Activated CD8-positive, alpha-beta memory T cell treated with anti-CD3 and anti-CD28 coated beads, Interleukin-2, amount 50 U/mL, for 48 hours (primary cell): ENCODE results near the gene DPM3.
"Not testable (repeated sequence)": the region's sequence is repeated elsewhere in the genome, so short reads cannot be mapped to it uniquely, and the experiment has no call there.

Experiments
- DNase-seq: peaks from one replicate; pipeline ENCODE4 v3.0.0-alpha.2; 2020

DPM3 gene

DNA sequence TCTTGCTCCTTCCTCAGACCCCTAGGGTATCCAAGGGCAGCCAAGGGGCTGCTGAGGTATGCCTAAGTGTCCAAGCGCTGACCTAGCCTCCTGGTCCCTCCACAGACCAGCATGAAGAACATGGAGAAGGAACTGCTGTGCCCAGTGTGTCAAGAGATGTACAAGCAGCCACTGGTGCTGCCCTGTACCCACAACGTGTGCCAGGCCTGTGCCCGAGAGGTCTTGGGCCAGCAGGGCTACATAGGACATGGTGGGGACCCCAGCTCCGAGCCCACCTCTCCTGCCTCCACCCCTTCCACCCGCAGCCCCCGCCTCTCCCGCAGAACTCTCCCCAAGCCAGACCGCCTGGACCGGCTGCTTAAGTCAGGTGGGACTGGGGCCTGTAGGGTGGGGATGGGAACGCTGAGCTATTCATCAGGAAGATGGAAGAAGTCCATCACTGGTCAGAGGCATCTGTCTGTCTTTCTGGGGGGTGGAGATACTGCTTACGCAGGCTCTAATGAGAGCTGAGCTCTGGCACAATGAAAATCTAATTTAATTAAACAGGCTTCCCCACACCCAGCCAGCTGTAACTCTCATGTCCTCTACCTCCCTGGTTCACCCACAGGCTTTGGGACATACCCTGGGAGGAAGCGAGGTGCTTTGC, 35.1 kb upstream of the DPM3 start:
- DNase-seq: peak; percentile 53

GRCh38 chr1:155174324-155175280, 34.3 kb upstream of the DPM3 start:
- peak; percentile 72 for DNase-seq

DNA sequence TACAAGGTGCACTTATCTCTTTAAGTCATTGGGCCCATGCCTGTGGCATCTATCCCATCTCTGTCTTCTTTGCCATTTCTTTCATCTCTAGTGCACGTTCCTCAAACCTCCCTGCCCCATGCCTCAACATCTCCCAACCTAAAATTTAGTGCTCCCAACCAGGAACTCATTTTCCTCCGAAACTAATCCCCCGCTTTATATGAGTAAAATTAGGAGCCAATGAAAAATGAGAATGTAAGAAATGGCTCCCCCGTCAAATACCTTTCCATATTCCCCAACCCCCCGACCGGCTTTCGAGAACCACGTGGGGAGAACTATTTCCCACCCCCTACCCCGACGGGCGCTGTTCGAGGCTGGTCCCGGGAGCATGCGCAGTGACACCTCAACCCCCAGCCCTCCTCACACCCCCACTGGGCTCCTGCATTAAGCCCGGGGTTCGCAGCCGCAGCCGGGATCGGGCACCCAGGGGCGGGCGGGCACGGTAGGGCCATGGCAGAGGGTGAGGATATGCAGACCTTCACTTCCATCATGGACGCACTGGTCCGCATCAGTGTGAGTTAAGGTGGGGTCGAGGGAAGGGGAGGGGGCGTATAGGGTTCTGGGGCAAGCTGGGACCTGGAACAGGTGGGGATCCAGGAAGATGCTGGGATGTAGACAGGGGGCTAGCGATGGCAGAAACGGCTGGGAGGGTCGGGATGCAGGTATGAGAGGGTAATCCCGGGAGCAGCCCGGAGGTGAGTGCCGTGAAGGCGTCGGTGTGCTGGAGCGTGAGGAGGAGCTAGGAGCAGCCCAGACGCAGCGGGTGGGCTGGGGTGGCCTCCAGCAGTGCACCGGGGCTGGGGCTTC, 33.4 kb upstream of the DPM3 start, which contains the start of gene TRIM46:
Gene TRIM46 (plus strand): TSS at position 372 of the 846 bp plus-strand sequence. CDS start 118 bp downstream, at position 490.
- DNase-seq: peak; percentile 85

DNA sequence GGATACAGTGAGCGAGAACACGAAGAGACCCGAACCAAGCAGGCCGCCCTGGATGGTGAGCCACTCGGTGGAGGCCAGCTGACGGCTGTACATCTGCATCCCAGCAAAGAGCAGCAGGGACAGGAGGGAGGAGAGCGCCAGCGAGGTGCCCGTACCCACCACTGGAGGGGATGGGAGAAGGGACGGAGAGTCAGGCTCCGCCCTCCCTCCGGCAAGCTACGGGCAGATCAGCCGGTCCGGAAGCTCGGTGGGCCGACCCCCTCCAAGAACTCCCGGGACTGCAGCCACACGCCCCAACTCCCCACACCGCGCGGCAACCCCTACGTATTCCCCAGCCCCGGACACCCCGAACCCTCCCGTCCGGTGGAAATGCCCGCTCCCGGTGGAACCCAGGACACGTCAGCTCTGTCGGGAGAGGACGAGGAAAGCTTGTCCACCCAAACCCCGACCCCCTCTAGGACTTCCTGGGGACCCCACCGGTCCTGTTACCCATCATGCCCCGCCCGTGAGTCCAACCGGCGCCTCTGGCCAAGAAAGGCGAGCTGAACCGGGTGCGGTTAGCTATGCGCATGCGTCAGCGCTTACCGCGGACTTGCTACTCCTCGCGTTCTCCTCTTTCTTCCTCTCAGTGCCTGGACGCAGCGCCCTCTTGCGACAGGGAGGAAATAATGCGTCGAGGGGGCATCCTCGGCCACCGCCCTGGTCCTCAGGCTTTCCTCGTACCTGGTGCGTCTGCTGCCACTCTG, 32.6 kb upstream of the DPM3 start, which contains the start of gene KRTCAP2:
Gene KRTCAP2 (minus strand): TSS at position 573 of the 746 bp plus-strand sequence. CDS start 80 bp downstream, at position 493.
- DNase-seq: peak; percentile 97

- peak; percentile 45 for DNase-seq
These were observed 31.8 kb upstream of the DPM3 start for GRCh38 chr1:155171836-155172731.

DNA sequence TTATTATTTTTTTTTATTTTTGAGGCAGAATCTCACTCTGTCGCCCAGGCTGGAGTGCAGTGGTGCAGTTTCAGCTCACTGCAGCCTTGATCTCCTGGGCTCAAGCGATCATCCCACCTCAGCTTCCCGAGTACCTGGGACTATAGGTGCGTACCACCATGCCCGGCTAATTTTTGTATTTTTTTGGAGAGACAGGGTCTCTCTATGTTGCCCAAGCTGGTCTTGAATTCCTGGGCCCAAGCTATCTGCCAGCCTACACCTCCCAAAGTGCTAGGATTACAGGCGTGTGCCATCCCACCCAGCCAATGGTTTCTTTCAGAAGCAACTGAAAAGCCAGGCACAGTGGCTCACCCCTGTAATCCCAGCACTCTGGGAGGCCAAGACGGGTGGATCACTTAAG, 30.5 kb upstream of the DPM3 start:
- peak; percentile 33 for DNase-seq

GRCh38 chr1:155170101-155170785, 29.9 kb upstream of the DPM3 start:
- DNase-seq: peak; percentile 35

- DNase-seq: peak; percentile 35
These were observed 29.2 kb upstream of the DPM3 start for GRCh38 chr1:155169541-155169940.

GRCh38 chr1:155168456-155169210, 28.3 kb upstream of the DPM3 start:
- peak; percentile 47 for DNase-seq

DNA sequence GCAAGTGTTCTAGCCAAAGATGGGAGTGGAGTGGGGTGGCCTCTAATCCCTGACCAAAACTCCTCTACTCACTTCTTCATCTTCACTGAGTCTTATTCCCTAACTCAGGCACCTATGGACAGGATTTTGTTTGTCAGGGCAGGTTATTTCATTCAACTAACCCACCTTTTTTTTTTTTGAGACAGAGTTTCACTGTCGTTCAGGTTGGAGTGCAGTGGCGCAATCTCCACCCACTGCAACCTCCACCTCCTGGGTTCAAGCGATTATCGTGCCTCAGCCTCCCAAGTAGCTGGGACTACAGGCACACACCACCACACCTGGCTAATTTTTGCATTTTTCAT, 27.7 kb upstream of the DPM3 start:
- DNase-seq: not testable (repeated sequence)

DNA sequence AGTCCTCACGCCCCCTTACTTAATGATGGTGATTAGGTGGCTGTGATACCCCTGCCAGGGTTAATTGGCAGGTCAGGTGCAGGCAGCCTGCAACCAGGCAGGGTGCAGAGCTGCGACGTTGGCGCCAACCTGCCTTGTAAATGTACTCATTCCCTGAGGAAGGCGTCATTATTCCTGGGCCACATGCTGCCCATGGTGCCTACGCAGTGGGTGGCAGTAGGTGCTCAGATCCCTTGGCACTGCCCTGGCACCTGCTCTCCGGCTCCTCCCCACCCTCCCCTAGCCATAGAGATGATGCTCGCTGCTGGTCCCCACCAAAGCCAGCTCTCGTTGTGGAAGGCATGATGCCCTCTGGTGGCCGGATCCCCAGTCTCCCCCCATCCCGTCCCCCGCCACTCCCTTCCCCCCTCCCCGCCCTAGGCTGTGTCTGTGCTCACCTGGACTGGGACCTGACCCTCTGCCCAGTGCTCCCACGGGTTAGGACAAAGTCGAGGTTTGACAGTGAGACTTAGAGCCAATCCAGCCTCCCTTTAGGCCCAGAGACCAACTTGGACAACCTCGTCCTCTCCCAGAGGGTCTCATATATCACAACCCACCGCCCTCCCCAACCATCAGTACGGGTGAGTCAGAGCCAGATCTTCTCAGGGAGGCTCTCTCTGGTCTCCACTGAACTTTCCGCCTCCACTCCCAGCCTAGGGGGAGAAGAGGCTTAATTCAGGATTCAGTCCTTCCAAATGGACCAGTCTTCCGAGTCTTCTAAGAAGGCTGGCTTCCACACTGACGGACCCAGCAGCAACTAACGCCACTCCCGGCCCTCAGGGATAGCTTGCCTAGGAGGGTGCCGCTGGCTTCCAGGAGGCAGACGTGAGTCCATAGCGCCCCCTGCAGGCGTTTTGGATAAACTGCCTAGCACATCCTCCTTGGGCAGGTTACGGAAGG, 27.1 kb upstream of the DPM3 start:
- DNase-seq: peak; percentile 98

GRCh38 chr1:155166471-155167165, 26.3 kb upstream of the DPM3 start:
- DNase-seq: peak; percentile 47

DNA sequence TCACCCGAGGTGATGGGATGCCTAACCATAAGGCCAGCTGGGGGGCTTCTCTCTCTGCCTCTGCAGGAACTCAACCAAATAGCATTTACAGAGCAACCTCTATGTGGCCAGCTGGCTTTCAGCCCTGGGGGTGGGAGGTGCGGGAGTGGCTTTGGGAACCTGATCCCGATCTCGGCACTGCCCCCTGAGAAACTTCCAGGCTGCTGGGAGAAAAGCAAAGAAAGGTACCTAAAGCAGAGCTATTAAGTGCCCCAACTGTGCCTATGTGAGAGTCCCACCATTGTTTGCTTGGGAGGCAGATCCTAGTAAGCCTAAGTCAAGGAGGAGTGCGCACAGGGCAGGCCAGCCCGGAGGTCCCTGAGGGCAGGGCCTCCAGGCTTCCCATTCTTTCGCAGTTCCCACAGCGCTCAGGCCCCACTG, 25.7 kb upstream of the DPM3 start:
- peak; percentile 48 for DNase-seq

DNA sequence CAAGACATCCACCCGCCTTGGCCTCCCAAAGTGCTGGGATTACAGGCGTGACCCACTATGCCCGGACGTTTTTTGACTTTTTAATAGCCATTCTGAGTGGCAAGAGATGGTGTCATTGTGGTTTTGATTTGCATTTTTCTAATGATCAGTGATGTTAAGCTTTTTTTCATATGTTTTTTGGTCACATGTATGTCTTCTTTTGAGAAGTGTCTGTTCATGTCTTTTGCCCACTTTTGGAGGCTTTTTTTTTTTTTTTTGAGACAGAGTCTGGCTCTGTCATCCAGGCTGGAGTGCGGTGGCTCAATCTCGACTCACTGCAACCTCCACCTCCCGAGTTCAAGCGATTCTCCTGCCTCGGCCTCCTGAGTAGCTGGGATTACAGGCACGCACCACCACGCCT, 24.3 kb upstream of the DPM3 start:
- not testable (repeated sequence) for DNase-seq

DNA sequence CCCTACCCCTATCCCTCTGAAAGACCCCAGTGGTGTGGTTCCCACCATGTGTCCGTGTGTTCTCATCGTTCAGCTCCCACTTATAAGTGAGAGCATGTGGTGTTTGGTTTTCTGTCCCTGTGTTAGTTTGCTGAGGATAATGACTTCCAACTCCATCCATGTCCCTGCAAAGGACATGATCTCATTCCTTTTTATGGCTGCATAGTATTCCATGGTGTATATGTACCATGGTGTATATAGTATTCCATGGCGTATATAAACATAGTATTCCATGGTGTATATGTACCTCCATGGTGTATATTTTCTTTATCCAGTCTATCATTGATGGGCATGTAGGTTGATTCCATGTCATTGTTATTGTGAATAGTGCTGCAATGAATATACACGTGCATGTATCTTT, 23.5 kb upstream of the DPM3 start:
- DNase-seq: not testable (repeated sequence)

DNA sequence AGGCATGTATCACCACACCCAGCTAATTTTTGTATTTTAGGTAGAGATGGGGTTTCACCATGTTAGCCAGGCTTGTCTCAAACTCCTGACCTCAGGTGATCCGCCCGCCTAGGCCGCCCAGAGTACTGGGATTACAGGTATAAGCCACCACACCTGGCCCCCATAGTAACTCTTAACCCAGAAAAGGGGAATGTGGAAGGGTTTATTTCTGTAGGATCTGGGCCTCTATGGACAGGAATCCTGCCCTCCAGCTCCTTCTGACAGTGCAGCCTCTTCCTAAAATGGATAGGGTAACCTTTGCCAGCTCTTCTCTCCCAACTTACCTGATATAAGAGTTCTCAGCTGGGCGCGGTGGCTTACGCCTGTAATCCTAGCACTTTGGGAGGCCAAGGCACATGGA, 22.3 kb upstream of the DPM3 start:
- not testable (repeated sequence) for DNase-seq

- DNase-seq: no peak
These were observed 19.8 kb upstream of the DPM3 start for GRCh38 chr1:155160128-155160527.

GRCh38 chr1:155158991-155159390, 18.7 kb upstream of the DPM3 start:
- DNase-seq: no peak
